ENCODE results near the gene NEMP1. TPM values are rescaled to one million over a fixed set of nuclear protein-coding genes. Genes with fewer than 3 reads are reported as not detected.

Gene NEMP1
- polyA plus RNA-seq, 1 donor (not counting 4 experiments of a cell fraction or from before 2014, with no cell fraction given), result 18.6 TPM

DNA sequence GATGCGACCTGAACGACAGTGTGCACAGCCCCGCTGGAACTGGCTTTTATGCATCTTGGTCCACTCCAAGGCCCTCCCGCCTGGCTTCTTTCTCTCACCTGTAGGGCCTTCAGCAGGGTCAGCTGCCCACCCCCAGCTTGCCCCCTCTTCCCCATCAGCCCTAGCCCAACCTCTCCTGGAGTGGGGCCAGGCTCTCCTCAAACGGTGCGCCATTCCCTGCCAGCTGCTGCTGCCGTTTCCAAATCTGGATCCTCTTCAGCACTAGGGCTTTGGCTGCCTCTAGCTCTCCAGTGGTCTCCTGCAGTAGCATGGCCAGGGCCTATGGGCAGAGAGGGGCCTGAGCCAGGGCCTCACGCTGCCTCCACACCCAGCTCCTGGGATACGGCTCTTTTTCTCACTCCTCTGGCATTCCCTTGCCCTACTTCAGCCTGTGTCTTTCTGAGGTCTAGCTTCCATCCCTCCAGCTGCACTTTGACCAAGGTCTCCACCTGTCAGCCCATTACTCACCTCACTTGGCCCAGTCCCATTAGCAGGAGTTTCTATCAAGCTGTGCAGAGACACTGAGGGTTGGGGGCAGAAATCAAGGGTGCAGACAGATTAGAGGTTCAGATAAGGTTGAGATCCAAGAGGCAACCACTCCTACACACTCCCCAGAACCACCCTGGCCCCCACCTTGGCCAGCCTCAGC lies 27.6 kb upstream of the NEMP1 start:
- Histone ChIP-seq H3K4me3 (ENCODE audit: control insufficient read depth in 2 of 3, extremely low read depth in 1 of 3, insufficient read depth in 2 of 3, low read depth in 1 of 3, low read length in 3 of 3) (no peak overlapping the region), H3K27me3 (ENCODE audit: control insufficient read depth, extremely low read depth, insufficient read depth, low read length) (no peaks in the 10 kb centered on the region), H4K20me1 (ENCODE audit: control insufficient read depth, extremely low read depth, insufficient read depth, low read length) (peaks cover 3% of the 10 kb centered on the region), H3K79me2 (ENCODE audit: control insufficient read depth, insufficient read depth, low read length) (peaks cover 22% of the 10 kb centered on the region), H3K9me3 (ENCODE audit: control insufficient read depth, low read depth, low read length) (no peaks in the 10 kb centered on the region), H3K9ac (ENCODE audit: control insufficient read depth, extremely low read depth, insufficient read depth, low read length) (no peak overlapping the region), H3K4me2 (ENCODE audit: control insufficient read depth, extremely low read depth, insufficient read depth, low read depth, low read length) (no peak overlapping the region), H3K27ac (ENCODE audit: control insufficient read depth, insufficient read depth, low read length) (no peak overlapping the region), H2AFZ (ENCODE audit: control insufficient read depth, low read length) (no peak overlapping the region), H3K36me3 (ENCODE audit: control insufficient read depth in 2 of 2, extremely low read depth in 1 of 2, insufficient read depth in 2 of 2, low read length in 2 of 2) (peaks cover 30 to 43% of the 10 kb centered on the region in 2 experiments), H3K9me1 (ENCODE audit: control insufficient read depth, extremely low read depth, insufficient read depth, low read length) (no peaks in the 10 kb centered on the region), H3K4me1 (ENCODE audit: control insufficient read depth, extremely low read depth, insufficient read depth, low read length) (peaks cover 10% of the 10 kb centered on the region)
- FAIRE-seq, result no peak
- DNase-seq (ENCODE audit: low read depth, low spot score), result no peak
- TF ChIP-seq, protein P1, sequence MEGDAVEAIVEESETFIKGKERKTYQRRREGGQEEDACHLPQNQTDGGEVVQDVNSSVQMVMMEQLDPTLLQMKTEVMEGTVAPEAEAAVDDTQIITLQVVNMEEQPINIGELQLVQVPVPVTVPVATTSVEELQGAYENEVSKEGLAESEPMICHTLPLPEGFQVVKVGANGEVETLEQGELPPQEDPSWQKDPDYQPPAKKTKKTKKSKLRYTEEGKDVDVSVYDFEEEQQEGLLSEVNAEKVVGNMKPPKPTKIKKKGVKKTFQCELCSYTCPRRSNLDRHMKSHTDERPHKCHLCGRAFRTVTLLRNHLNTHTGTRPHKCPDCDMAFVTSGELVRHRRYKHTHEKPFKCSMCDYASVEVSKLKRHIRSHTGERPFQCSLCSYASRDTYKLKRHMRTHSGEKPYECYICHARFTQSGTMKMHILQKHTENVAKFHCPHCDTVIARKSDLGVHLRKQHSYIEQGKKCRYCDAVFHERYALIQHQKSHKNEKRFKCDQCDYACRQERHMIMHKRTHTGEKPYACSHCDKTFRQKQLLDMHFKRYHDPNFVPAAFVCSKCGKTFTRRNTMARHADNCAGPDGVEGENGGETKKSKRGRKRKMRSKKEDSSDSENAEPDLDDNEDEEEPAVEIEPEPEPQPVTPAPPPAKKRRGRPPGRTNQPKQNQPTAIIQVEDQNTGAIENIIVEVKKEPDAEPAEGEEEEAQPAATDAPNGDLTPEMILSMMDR (optimal IDR thresholded peaks at IDR 0.05 in 1 of 3, IDR thresholded peaks at IDR 0.05 in 1 of 3, conservative IDR thresholded peaks at IDR 0.05 in 1 of 3; ENCODE audit: extremely low read depth in 1 of 3, insufficient read depth in 2 of 3, low read length in 3 of 3), result no peak
- no peak for TF ChIP-seq EZH2 (IDR thresholded peaks at IDR 0.05; ENCODE audit: low read length)
- dilution Hi-C loops (cut with MboI; ENCODE audit: extremely low pct_ligation_motif_present, low sequenced_read_pairs), result no loop called here

DNA sequence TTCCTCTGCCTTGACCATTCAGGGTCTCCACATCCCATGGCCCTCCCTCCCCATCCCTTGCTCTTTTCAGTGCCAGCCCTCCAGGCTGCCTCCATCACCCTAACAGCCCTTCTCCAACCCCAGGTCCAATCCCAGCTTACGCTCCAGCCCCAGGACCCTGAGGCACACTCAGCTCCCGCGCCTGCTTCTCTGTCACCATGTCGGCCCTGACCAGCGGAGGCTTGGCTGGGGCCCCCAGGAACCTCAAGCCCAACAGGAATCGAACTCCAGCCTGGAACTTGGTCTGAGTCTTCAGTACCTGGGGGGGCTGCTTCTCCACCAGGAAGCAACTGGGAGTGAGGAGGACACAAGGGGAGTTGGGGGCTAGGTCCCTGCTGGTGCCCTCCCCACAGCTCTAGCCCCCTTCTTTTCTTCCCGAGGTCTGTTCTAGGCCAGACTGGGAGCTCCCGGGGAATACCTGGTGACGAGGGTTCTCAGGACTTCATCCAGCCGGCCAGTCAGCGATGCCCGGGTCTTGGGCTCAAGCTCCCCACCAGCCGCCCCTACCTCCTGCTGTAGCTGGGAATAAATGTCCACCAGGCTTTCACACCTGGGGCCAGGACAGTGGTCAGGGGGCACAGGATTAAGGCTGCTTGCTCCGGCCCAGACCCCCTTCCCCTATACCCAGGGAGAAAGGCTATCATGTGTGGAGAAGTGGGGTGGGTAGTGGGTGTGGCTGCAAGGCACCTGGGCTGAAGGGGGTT lies 26.6 kb upstream of the NEMP1 start:
- H2AFZ ChIP-seq (ENCODE audit: control insufficient read depth, low read length), result no peak overlapping the region
- H3K4me2 ChIP-seq (ENCODE audit: control insufficient read depth, extremely low read depth, insufficient read depth, low read depth, low read length), result no peak overlapping the region
- H3K27me3 ChIP-seq (ENCODE audit: control insufficient read depth, extremely low read depth, insufficient read depth, low read length), result no peaks in the 10 kb centered on the region
- DNase-seq (ENCODE audit: low read depth, low spot score), result no peak
- no peak for FAIRE-seq
- peaks cover 3% of the 10 kb centered on the region for H4K20me1 ChIP-seq (ENCODE audit: control insufficient read depth, extremely low read depth, insufficient read depth, low read length)
- no peak overlapping the region for H3K27ac ChIP-seq (ENCODE audit: control insufficient read depth, insufficient read depth, low read length)
- H3K36me3 ChIP-seq (ENCODE audit: control insufficient read depth in 2 of 2, extremely low read depth in 1 of 2, insufficient read depth in 2 of 2, low read length in 2 of 2), result peaks cover 30 to 43% of the 10 kb centered on the region in 2 experiments
- no peaks in the 10 kb centered on the region for H3K9me1 ChIP-seq (ENCODE audit: control insufficient read depth, extremely low read depth, insufficient read depth, low read length)
- H3K4me1 ChIP-seq (ENCODE audit: control insufficient read depth, extremely low read depth, insufficient read depth, low read length), result peaks cover 9% of the 10 kb centered on the region
- TF ChIP-seq, protein P1 (optimal IDR thresholded peaks at IDR 0.05 in 1 of 3, IDR thresholded peaks at IDR 0.05 in 1 of 3, conservative IDR thresholded peaks at IDR 0.05 in 1 of 3; ENCODE audit: extremely low read depth in 1 of 3, insufficient read depth in 2 of 3, low read length in 3 of 3), result no peak
- no peak for TF ChIP-seq EZH2 (IDR thresholded peaks at IDR 0.05; ENCODE audit: low read length)
- H3K9ac ChIP-seq (ENCODE audit: control insufficient read depth, extremely low read depth, insufficient read depth, low read length), result no peak overlapping the region
- H3K9me3 ChIP-seq (ENCODE audit: control insufficient read depth, low read depth, low read length), result no peaks in the 10 kb centered on the region
- H3K79me2 ChIP-seq (ENCODE audit: control insufficient read depth, insufficient read depth, low read length), result peaks cover 13% of the 10 kb centered on the region
- dilution Hi-C loops (cut with MboI; ENCODE audit: extremely low pct_ligation_motif_present, low sequenced_read_pairs), result no loop called here
- H3K4me3 ChIP-seq (ENCODE audit: control insufficient read depth in 2 of 3, extremely low read depth in 1 of 3, insufficient read depth in 2 of 3, low read depth in 1 of 3, low read length in 3 of 3), result no peak overlapping the region
